Transverse colon (tissue), 3 donors: ENCODE results near the gene COLQ.

ENCODE experiments used
- POLR2A ChIP-seq: fragments of 450-650 bp; IDR thresholded peaks from one replicate; pipeline ENCODE4 v1.6.1; 2016; ENCODE audit warnings: antibody characterized with exemption, mild to moderate bottlenecking, moderate library complexity
- TF ChIP-seq, protein P1 (sequence below), 5 experiments: fragments of 200-600 bp in 3 of 5; fragments of 450-650 bp in 2 of 5; sonication (generic) in 3 of 5; IDR thresholded peaks; 1 replicate in 2 of 5; 2 replicates in 3 of 5; pipeline ENCODE4 v1.5.1; 2016 to 2017; ENCODE audit warnings: antibody characterized with exemption in 5 of 5, inconsistent platforms in 3 of 5, mild to moderate bottlenecking in 2 of 5, moderate library complexity in 1 of 5

DNA sequence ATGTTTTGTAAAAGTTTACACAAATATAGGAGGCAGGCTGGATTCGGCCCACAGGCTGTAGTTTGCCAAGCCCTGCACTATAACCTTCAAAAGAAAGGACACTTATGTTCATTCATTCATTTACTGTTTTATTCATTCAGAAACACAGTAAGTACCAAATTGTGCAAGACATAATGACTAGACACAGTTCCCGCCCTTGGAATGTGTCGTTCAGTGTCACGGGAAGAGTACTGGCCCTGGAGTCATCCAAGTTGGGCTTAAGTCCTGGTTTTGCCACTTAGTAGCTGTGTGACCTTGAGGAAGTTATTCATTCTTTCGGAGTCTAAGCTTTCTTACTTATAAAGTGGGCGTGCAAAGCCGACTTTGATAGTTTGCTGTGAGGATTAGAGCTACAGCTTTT lies 22.0 kb downstream of the COLQ start:
- TF ChIP-seq, protein P1, sequence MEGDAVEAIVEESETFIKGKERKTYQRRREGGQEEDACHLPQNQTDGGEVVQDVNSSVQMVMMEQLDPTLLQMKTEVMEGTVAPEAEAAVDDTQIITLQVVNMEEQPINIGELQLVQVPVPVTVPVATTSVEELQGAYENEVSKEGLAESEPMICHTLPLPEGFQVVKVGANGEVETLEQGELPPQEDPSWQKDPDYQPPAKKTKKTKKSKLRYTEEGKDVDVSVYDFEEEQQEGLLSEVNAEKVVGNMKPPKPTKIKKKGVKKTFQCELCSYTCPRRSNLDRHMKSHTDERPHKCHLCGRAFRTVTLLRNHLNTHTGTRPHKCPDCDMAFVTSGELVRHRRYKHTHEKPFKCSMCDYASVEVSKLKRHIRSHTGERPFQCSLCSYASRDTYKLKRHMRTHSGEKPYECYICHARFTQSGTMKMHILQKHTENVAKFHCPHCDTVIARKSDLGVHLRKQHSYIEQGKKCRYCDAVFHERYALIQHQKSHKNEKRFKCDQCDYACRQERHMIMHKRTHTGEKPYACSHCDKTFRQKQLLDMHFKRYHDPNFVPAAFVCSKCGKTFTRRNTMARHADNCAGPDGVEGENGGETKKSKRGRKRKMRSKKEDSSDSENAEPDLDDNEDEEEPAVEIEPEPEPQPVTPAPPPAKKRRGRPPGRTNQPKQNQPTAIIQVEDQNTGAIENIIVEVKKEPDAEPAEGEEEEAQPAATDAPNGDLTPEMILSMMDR (IDR thresholded peaks at IDR 0.05), result no peak
- no peak for TF ChIP-seq POLR2A
